Measurements from ENCODE around the gene PLA2G15.

The PLA2G15 gene

DNA sequence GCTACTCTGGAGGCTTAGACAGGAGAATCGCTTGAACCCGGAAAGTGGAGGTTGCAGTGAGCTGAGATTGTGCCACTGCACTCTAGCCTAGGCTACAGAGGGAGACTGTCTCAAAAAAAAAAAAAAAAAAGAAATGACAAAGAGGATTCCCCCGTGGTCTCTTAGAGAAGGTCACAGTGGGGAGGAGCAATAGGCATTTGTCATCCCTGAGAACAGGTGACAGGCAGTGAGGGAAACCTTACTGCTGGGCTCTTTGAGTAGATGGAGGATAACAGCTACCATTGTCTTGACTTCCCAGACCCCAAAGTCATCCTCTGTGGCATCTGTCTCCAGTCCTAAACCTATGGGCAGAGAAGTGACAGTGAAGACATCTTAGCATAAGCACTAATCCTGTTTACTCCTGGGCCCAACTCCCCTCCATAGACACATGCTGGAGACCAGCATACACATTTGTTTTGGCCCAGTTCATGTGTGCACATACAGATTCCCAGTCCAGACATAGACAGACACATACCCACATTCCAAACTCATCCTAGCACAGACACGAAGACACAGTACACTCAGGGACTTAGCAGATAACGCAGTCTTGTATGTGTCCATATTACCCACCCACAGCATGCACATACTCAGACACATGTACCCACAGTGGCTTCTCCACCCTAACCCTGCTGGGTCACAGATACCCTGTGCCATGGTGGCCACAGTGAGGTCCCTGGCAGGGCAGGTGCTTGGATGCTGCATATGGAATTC is 11.9 kb upstream of the PLA2G15 start:
- no peak for DNase-seq

DNA sequence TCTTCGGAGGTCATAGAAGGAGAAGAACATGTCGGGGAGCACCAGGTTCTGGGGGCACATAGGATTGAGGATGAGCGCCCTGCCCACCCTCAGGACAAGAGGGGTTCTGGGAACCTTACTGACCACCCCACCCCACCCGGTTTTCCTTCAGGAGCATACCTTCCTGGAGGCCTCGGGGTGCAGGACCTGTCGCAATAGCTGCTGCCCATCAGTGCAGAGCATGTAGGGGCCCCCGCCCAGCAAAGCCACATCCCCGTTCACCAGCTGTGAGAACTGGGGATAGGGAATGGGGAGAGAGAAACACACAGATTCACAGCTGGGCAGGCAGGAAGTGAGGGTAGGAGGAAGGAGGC is 11.4 kb upstream of the PLA2G15 start:
- DNase-seq = no peak

DNA sequence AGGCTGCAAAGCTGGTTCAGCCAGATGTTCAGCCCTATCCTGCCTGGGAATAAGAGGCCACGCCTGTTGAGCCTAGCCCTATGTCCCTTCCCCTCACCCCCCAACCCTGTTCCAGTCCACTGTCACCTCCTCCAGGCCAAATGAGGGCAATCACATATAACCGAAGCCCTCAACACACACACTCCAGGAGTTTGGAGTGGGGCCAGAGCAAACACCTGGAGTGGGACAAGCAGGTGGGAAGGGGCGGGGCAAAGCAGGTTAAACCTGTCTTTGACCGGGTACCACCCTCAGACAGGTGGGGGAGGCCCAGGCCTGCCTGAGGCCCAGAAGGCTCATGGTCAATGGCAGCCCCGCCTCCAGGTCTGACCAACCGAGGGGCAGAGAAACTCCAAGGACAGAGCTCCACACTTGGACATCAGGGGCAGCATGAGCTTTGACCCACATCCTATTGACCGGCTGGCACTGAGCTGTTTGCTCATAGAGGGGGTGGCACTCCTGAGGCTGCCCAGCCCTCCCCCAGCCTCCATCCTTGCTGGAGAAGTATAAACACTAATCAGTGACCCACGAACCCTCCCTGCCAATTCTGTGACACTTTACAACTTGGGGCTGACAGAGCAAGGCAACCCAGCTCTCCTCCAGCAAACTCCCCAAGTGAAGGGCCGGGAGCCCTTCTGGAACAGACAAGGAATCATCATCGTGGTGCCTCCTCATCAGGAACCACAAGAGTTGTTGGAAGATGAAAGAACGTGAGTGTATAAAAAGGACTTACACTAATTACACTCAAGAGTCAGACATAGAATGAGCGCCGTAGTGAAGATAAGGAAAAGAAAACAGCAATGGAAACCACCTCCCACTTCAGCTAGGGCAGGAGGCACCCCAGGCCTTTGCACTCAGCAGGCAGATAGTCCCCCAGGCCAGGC is 10.7 kb upstream of the PLA2G15 start:
- DNase-seq = no peak

DNA sequence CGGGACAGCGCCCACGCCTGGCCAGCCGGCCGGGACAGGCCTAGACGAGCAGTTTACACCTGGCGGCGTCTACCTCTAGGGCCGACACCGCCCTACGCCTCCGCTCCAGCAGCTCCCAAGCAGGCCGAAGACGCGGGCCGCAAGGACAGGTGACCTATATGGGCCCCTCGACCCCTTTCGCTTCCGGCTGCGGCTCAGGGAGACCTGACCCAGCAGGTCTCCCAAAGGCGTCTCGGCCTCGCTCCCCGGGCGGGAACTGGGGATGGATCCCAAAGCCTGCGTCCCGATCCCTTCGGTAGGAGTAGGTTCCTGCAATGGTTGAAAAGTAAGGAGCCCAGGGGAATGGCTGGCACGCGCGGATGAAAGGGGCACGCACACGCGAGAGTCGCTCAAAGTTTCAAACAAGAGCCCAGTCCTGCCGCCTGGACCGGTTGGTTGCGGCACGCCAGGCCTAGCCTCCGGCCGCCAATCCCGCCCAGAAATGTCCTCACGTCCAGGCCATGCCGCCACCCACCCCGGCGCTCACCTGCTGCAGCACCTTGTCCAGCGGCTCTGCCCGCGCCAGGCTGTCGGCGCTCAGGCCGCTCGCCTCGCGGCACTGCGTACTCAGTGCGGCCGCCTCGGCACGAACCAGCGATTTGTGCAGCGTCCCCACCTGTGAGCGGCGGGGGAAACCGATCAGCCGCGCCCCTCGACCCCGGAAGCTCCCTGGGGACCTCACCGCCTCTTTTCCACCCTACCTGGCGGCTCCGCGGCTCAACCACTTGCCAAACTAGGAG is 9.9 kb upstream of the PLA2G15 start:
- DNase-seq = no peak

DNA sequence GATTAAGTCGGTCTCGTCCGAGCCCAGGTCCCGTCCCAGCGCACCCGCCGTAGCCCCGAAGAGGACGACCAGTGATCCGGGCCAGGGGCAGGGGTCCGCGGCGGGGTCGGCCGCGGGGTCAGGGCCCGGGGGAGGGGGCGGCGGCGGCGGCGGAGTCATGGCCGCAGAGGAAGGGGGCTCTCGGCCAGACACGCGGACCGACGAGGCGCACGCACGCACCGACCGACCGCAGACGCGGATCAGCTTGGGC is 9.4 kb upstream of the PLA2G15 start, which contains the start of gene ESRP2:
ESRP2 (minus strand) TSS at position 241 of the 250 bp plus-strand sequence; CDS start at position 159, 82 bp downstream.
- no peak for DNase-seq

DNA sequence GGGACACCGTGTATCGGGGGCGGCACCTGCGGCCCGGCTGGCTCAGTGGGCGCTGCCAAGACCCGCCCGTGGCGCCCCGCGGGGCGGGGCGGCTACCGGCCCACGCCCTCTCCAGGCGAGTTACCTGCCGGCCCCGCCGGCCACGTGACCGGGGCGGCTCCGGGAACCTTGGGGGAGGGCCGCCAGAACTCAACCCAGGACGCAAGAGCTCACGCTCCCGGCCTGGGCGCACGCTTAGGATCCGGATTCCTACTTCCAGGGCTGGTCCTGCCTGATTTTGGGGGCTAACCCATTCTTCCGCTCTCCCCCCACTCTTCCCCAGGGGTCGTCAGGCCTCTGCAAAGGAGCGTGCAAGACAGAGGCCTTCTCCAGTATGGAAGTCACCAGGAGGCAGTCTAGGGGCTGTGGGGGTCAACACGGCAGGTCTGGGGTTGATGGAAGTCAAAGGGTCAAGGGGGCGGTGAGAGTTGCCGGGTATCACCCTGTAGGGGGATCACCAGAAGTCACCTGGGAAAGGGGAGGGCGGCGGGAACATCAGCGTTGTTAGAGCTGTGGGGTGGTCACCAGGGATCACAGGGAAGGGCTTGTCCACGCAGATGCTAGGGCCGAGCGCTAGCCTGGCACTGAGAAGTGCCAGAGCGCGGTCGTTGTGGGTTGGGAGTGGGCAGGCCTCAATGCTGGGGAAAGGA is 8.9 kb upstream of the PLA2G15 start:
- DNase-seq = no peak

DNA sequence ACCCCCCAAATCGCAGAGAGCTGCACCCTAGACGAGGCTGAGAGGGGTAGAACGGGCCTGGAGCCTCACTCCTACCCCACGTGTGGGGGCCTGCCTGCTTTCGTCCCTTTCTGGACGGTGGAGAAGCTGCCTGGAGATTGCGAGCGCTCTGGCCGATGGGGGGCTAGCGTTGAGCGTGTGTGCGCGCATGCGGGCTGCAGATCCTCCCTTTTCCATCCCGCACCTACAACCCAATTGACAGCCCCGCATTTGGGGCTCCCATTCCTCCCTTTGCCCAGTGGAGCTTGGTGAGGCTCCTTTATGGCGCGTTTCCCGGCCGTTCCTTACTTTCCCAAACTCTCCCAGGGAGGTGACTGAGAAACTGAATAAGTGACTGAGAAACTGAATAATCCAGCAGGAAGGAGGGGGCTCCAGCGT is 8.3 kb upstream of the PLA2G15 start:
- no peak for DNase-seq

DNA sequence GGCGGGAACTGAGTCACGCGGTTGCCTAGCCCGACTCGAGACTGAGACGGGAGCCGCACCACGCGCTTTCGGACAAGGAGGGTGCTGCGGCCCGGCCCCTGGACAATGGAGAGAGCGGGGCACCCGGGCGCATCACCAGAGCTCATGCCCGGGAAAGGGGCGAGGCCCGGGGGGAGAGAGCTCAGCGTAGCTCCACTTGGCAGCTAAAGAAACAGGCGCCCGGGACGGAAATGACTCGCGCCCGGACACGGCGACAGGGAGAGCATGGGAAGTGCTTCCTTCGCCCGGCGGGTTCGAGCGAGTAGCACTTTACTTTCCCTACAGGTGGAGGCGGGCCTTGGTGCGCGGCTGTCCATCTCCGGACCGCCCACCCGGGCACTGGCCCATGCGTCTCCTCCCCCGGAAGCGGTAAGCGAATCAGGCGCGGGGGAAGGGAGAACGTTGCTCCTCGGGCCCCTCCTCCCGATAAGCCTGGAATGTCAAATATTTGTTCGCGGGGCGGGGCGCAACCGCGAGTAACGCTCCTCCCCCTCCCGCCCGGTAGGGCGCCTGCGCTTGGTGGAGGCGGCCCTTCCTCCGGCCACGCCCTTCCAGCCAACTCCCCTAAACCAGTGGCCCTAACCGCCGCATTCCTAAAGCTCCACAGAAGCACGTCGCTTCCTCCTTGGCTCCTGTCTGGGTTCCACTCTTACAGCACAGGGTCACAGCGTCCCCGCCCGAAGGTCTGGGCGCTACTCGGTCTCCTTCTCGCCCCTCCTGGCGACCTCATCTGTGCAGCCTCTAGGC is 7.7 kb upstream of the PLA2G15 start:
- DNase-seq = no peak

DNA sequence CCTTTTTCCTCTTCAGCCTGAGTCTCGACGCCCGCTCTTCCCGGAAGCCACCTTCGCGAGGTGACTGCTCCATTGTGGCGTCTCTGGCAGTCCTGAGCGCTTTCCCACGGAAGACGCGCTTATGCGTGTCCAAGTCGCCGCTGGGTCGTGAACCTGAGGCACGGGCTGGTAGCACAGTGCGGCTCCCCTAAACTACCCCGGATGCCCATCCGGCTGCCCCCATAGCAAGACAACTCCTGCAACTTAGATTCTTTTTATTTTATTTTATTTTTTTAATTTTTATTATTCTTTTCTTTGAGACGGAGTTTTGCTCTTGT is 7.2 kb upstream of the PLA2G15 start:
- no peak for DNase-seq

DNA sequence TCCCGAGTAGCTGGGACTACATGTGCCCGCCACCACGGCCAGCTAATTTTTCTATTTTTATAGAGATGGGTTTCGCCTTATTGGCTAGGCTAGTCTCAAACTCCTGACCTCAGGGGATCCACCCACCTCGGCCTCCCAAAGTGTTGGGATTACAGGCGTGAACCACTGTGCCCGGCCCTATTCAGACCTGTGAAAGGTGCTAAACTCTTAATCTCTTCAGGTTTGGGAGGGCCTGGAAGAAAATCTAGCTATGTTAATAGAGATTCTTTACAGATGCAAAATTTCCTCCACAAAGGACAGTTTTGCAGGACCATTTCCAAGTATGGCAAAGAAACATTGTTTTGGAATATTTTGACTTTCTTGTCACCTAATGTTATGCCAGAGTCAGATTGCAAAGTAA is 3.1 kb upstream of the PLA2G15 start:
- no peak for DNase-seq

DNA sequence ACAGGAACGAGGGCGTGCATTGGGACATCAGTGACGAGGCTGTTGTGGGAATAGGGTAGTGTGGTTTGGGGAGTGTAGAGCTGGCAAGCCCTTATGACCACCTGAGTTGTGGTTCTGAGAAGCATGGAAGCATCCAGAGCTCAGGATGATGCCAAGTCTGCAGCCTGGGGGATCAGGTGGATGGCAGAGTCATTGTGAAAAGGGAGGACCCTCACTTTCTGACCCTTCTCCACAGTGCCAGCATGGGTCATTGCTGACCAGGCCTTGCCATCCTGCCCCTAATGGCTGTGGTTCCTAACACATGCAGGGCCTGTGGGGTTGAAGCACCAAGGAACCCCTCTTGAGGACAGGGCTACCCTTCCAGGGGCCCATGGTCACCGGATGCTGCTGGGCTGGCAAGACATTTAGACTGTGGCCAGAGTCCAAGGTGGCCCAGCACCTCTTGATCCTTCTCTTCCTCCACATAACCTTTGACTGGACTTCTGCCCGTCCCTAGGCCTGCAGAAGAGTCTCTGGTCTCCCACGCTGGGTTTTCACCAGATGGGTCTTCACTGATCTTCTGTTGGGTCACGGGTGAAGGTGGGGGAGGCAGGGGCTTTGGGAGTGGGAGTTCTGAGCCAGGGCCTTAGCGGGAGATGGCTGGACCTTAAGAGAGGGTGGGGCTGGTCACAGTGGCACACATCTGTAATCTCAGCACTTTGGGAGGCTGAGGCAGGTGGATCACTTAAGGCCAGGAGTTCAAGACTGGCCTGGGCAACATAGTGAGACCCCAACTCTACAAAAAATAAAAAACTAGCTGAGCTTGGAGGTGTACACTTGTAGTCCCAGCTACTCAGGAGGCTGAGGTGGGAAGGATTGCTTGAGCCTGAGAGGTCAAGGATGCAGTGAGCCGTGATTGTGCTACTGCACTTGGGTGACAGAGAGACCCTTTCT is 2.0 kb upstream of the PLA2G15 start:
- DNase-seq = no peak

DNA sequence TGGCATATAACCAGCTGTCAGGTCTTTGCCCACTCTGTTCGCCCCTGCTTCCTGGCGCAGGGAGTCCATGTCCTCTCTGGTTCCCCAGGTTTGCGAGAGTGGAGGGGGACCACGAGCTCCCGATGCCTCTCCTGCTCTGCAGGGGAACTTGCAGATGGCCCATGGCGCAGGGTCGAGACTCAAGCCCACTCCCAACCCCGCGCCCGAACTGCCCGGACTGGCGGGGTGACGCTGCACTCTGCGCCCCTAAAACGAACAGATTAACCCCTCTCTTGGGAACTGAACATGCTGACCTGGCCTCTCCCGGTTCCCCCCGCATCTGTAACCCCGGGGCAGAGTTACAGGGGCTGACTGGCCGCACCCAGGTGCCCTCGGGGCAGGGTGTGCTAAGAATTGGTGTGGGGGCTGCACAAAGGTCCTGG is 681 bp upstream of the PLA2G15 start:
- no peak for DNase-seq

DNA sequence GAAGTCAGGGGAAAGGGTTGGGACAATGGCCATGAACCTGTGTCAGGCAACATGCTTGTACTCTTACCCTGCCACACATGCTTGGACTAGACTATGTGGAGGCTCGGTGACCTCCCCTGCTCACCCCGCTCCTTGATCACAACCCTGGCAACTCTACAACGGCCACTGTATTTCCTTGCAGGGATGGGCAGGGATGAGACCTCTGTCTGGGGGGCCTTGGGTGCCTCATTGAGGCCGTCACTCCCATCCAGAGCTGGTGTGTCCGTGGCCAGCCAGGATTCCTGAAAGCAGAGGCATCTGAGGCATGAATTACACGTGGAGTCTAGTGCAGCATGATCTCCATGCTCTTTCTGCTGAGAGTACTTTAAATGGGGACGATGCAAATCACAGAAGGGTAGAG is 948 bp downstream of the PLA2G15 start:
- no peak for DNase-seq

DNA sequence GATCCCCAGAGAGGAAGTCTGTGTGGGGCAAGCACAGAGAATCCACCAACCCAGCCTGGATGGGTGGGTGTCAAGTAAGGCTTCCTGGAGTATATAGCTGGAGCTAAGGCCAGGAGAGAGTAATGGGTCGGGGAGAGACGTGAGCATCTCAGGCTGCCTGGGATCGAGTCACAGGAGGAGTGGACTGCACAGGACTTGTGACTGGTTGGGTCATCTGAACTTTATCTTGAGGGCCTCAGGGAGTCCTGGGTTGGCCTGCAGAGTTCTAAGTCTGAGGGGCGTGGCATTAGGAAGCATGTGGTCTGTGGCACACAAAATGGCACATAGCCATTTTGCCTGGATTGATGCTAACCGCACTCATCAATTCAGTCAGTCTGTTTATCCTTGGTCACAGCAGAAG is 1.5 kb downstream of the PLA2G15 start:
- DNase-seq = no peak

DNA sequence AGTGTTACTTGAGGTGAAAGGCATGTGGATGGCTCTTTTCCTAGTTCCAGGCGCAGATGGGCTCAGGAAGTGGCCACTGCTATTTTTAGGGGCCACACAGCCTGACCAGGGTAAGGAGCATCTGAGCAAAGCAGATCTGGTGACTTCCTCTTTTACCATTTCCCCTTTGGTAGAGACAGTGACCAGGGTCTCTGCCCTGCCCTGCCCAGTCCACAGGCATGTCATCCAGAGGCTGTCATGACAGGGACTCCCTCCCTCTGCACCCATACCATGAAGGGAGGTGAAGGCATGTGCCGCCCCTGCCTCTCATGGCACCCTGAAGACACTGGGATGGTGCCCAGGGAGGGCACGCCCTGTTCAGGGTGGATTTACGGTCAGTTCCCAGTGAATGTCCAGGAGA is 2.2 kb downstream of the PLA2G15 start:
- peak; percentile 45 to 48 for DNase-seq

DNA sequence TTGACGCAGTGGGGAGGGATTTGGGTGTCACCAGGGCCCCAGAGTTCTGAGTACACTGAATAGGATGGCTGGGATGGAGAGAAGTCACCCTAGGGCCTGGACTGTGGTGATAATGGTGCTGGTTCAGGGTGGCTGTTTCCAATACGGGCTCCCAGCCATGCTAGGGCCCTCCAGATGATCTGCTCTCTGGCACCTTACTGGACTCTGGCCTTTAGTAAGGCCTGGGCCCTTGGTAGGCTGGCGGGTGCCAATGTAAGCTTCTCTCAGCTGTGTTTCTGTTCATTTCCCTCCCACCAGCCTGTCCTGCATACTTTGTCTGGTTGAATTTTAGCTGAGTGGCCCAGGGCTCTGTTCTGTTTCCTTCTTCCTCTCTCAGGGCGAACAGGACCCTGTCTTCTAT is 2.8 kb downstream of the PLA2G15 start:
- no peak for DNase-seq

DNA sequence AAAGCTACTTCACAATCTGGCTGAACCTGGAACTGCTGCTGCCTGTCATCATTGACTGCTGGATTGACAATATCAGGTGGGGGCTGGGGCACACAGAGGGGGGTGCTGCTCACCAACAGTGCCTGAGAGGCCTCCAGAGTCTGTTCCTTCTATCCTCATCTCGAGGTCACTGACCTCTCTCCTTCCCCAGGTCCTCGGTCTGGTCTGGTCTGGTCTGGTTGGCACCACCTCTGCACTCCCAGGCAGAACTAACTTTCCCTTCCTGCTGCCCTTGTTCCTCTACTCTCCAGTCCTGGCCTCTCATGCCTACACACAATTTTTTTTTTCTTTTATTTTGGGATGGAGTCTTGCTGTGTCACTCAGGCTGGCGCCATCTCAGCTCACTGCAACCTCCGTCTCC is 4.2 kb downstream of the PLA2G15 start:
- DNase-seq = no peak

DNA sequence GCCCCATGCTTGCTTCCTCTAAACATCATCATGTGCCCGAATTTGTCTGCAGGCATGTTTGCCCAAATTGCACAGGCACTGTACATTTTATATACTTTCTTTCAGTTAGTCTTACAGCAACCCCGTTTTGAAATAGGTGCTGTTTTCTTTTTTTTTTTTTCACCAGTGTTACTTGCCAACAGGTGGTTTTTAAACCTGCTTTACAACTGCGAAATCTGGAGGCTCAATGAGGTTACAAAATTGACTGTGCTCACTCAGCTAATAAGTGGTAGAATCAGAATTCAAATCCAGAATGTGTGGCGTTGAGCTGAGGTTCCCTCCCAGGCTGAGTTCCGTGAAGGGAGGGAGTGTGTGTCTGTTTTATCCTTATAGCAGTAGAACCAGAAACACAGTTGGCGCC is 5.8 kb downstream of the PLA2G15 start:
- DNase-seq = no peak

DNA sequence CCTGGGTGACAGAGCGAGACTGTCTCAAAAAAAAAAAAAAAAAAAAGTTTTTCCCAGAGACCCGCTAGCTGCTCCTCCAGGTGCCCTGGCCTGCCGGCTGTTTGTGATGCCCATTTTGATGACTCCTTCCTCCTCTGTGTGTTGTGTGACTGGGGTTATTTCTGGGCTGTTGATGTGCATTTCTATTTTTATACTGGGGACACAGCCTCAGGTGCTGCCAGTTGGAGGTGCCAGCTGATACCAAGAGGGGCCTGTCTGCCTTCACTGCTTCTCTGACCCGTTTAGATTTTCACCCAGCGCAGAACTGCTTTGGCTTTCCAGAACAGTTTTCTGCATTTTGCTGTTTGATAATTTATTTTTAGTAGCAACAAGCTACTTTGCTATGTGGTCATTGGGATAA is 6.7 kb downstream of the PLA2G15 start:
- DNase-seq = no peak

DNA sequence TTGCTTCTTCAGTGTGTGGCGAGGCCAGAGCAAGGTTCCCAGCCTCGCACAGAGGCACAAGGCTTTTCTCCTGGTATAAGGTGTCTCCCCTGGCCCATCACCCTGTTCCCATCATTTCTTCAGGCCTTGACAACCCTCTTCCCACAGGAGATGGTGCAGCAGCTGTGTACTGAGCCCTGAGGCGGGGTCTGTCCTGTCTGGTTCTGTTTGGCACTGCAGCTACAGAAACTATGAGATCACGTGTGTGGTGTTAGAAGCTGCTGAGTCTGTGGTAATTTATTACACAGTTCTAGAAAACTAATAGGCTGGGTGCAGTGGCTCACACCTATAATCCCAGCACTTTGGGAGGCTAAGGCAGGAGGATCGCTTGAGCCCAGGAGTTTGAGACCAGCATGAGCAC is 7.2 kb downstream of the PLA2G15 start:
- no peak for DNase-seq

DNA sequence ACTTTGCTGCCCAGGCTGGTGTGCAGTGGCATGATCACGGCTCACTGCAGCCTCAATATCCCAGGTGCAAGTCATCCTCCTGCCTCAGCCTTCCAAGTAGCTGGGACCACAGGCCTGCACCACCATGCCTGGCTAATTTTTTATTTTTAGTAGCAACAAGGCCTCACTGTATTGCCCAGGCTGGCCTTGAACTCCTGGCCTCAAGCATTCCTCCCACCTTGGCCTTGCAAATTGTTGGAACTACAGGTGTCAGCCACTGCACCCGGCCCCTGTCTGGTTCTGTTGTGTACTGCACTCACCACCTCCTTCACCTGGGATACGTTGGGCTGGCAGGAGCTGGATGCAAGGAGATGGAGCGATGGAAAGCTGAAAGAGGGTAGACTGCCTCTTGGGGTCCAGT is 8.5 kb downstream of the PLA2G15 start:
- DNase-seq = no peak
